ENCODE data around the gene PRKAG1. TPM values are rescaled to one million over a fixed set of nuclear protein-coding genes. Genes with fewer than 3 reads are reported as not detected.

Gene PRKAG1
- total RNA-seq, 2 experiments from 2014 or later = 22.8 to 45.9 TPM

DNA sequence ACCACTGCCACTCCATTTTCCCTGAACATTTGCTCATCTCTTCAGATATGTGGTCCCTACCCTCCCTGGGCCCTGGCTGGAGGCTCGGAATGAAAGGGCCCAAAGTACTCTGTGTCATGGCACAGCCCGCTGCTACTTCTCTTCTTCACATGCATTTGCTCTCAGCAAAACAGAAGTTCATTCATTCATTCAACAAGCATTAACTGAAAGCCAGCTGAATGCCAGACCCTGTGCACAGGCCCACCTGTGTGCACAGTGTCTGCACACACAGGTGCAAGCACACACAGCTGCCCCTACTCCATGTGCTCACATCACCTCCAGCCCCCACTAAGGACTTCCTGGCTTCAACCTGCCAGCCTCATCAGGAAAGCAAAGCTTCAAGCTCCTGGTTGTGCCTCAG lies 32.7 kb downstream of the PRKAG1 start:
- TF ChIP-seq EZH2phosphoT487 (IDR thresholded peaks at IDR 0.05; ENCODE audit: borderline replicate concordance, low read depth, low read length) = no peak
- TF ChIP-seq CTCF (conservative IDR thresholded peaks at IDR 0.05; ENCODE audit: low read length) = no peak
- Histone ChIP-seq H3K79me2 (ENCODE audit: insufficient read depth, low read depth, low read length) (no peaks in the 10 kb centered on the region), H4K20me1 (ENCODE audit: insufficient read depth, low read length) (no peaks in the 10 kb centered on the region), H3K9me3 (ENCODE audit: low read length) (no peaks in the 10 kb centered on the region), H3K36me3 (ENCODE audit: insufficient read depth, low read length) (no peaks in the 10 kb centered on the region), H3K4me3 (ENCODE audit: low read depth, low read length, poor library complexity, severe bottlenecking) (no peak overlapping the region), H2AFZ (ENCODE audit: low read length) (no peak overlapping the region), H3K4me2 (ENCODE audit: low read length) (no peak overlapping the region), H3K4me1 (ENCODE audit: insufficient read depth, low read length, poor library complexity, severe bottlenecking) (peaks cover 9% of the 10 kb centered on the region), H3K9me2 (ENCODE audit: insufficient read depth, low read length) (no peaks in the 10 kb centered on the region), H3K27ac (ENCODE audit: low read depth, low read length, poor library complexity, severe bottlenecking) (no peak overlapping the region)
- CTCF ChIA-PET (ENCODE audit: unreplicated experiment) = no interaction called here
- POLR2A ChIA-PET = interaction anchor here (0.7 kb wide), 1 partner anchor 17 kb away, joined by 3 read pairs; no protein-coding TSS in a partner anchor
- no TSS peak for BruUV-seq (replicated peaks)
- intact Hi-C loops (cut with micrococcal nuclease; ENCODE audit: unreplicated experiment) = no loop called here
- peak; percentile 27 for DNase-seq (ENCODE audit: low spot score)

DNA sequence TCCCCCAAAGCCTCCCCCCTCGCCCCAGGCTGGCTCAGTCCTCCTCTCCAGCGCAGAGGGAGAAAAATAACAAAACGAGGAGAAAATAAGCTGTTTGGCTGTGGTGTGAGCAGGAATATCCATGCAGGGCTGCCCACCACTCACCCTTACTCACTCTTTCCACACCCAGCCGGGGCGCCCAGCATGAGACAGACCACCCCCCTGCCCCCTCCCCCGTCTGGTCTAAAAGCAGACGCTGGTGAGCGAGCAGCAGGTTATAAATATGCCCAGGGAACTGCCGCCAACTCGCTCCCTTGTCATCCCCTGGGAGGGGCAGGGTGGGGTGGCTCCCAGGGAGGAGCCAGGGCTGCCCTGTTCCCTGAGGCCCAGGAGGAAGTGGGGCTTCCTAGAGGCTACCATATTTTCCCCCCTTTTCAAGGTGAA lies 33.1 kb downstream of the PRKAG1 start:
- ChIA-PET CTCF (ENCODE audit: unreplicated experiment) (no interaction called here), POLR2A (interaction anchor here (0.5 to 0.7 kb wide), 2 partner anchors 17 to 51 kb away, joined by 3 read pairs; no protein-coding TSS in a partner anchor)
- no TSS peak for BruUV-seq (replicated peaks)
- H3K79me2 ChIP-seq (ENCODE audit: insufficient read depth, low read depth, low read length) = no peaks in the 10 kb centered on the region
- peaks cover 9% of the 10 kb centered on the region for H3K4me1 ChIP-seq (ENCODE audit: insufficient read depth, low read length, poor library complexity, severe bottlenecking)
- no peaks in the 10 kb centered on the region for H4K20me1 ChIP-seq (ENCODE audit: insufficient read depth, low read length)
- intact Hi-C loops (cut with micrococcal nuclease; ENCODE audit: unreplicated experiment) = no loop called here
- DNase-seq (ENCODE audit: low spot score) = no peak
- no peak overlapping the region for H3K27ac ChIP-seq (ENCODE audit: low read depth, low read length, poor library complexity, severe bottlenecking)
- TF ChIP-seq EZH2phosphoT487 (IDR thresholded peaks at IDR 0.05; ENCODE audit: borderline replicate concordance, low read depth, low read length) = no peak
- no peak for TF ChIP-seq CTCF (conservative IDR thresholded peaks at IDR 0.05; ENCODE audit: low read length)
- H3K4me2 ChIP-seq (ENCODE audit: low read length) = no peak overlapping the region
- no peak overlapping the region for H2AFZ ChIP-seq (ENCODE audit: low read length)
- no peak overlapping the region for H3K4me3 ChIP-seq (ENCODE audit: low read depth, low read length, poor library complexity, severe bottlenecking)
- H3K36me3 ChIP-seq (ENCODE audit: insufficient read depth, low read length) = no peaks in the 10 kb centered on the region
- no peaks in the 10 kb centered on the region for H3K9me2 ChIP-seq (ENCODE audit: insufficient read depth, low read length)
- no peaks in the 10 kb centered on the region for H3K9me3 ChIP-seq (ENCODE audit: low read length)

GRCh38 chr12:48982397-48983080 lies 36.0 kb downstream of the PRKAG1 start:
- Histone ChIP-seq H3K4me1 (ENCODE audit: insufficient read depth, low read length, poor library complexity, severe bottlenecking) (peaks cover 14% of the 10 kb centered on the region), H3K36me3 (ENCODE audit: insufficient read depth, low read length) (no peaks in the 10 kb centered on the region), H4K20me1 (ENCODE audit: insufficient read depth, low read length) (no peaks in the 10 kb centered on the region; the same call in 1 of the 2 replicates), H3K79me2 (ENCODE audit: insufficient read depth, low read depth, low read length) (no peaks in the 10 kb centered on the region), H3K9me3 (ENCODE audit: low read length) (no peaks in the 10 kb centered on the region), H3K4me3 (ENCODE audit: low read depth, low read length, poor library complexity, severe bottlenecking) (no peak overlapping the region), H3K4me2 (ENCODE audit: low read length) (no peak overlapping the region), H3K27ac (ENCODE audit: low read depth, low read length, poor library complexity, severe bottlenecking) (no peak overlapping the region), H2AFZ (ENCODE audit: low read length) (no peak overlapping the region), H3K9me2 (ENCODE audit: insufficient read depth, low read length) (no peaks in the 10 kb centered on the region)
- intact Hi-C loops (cut with micrococcal nuclease; ENCODE audit: unreplicated experiment) = no loop called here
- BruUV-seq (replicated peaks) = no TSS peak
- TF ChIP-seq EZH2phosphoT487 (IDR thresholded peaks at IDR 0.05; ENCODE audit: borderline replicate concordance, low read depth, low read length) = no peak
- TF ChIP-seq CTCF (conservative IDR thresholded peaks at IDR 0.05; ENCODE audit: low read length) = no peak
- CTCF ChIA-PET (ENCODE audit: unreplicated experiment) = no interaction called here
- POLR2A ChIA-PET = interaction anchor here (0.5 to 1.5 kb wide), 4 partner anchors 14 to 489 kb away, joined by 3 to 8 read pairs (median 4); partner anchors contain the start of gene DDN
- no peak for DNase-seq (ENCODE audit: low spot score)

All from OCI-LY7 (cell line).